Loucy (cell line): ENCODE results near the gene STIMATE.

Experiments
- H2AFZ ChIP-seq: fragments of 200-600 bp; sonication (generic); 2 replicates; pipeline ENCODE4 v1.6.0; 2016; ENCODE audit warnings: antibody characterized with exemption, mild to moderate bottlenecking, low read length, moderate library complexity
- H3F3A ChIP-seq: fragments of 200-600 bp; 2 replicates; pipeline ENCODE4 v1.6.0; 2016; ENCODE audit warnings: antibody characterized with exemption, low read depth, mild to moderate bottlenecking
- H3K27me3 ChIP-seq: fragments of 200-600 bp; sonication (generic); 2 replicates; pipeline ENCODE4 v1.6.1; 2014; ENCODE audit warnings: low read length, mild to moderate bottlenecking; ENCODE audit not compliant: insufficient read depth, poor library complexity, severe bottlenecking
- H3K36me3 ChIP-seq: fragments of 200-600 bp; sonication (generic); 2 replicates; pipeline ENCODE4 v1.6.1; 2016; ENCODE audit warnings: low read length; ENCODE audit not compliant: insufficient read depth
- H3K4me1 ChIP-seq: fragments of 200-600 bp; sonication (generic); 2 replicates; pipeline ENCODE4 v1.5.1; 2014; ENCODE audit warnings: low read length, mild to moderate bottlenecking; ENCODE audit not compliant: insufficient read depth, poor library complexity, severe bottlenecking
- H3K4me2 ChIP-seq: fragments of 200-600 bp; sonication (generic); 2 replicates; pipeline ENCODE4 v1.6.0; 2014; ENCODE audit warnings: antibody characterized with exemption, low read length, low read depth, mild to moderate bottlenecking; ENCODE audit not compliant: poor library complexity, severe bottlenecking
- H3K4me3 ChIP-seq: fragments of 200-600 bp; sonication (generic); 2 replicates; pipeline ENCODE4 v1.5.1; 2014; ENCODE audit warnings: low read length, mild to moderate bottlenecking, mixed read lengths; ENCODE audit not compliant: poor library complexity, severe bottlenecking
- H3K79me2 ChIP-seq: fragments of 200-600 bp; sonication (generic); 2 replicates; pipeline ENCODE4 v1.6.1; 2014; ENCODE audit warnings: low read length; ENCODE audit not compliant: insufficient read depth
- H3K9ac ChIP-seq: fragments of 200-600 bp; sonication (generic); 2 replicates; pipeline ENCODE4 v1.6.0; 2014; ENCODE audit warnings: mild to moderate bottlenecking, low read depth, low read length, moderate library complexity; ENCODE audit not compliant: poor library complexity, severe bottlenecking
- H3K9me2 ChIP-seq: fragments of 200-600 bp; sonication (generic); replicated peaks from 2 replicates; pipeline ENCODE4 v1.6.1; 2016; ENCODE audit warnings: low read depth, low read length, mixed read lengths
- H3K9me3 ChIP-seq: fragments of 200-600 bp; sonication (generic); 2 replicates; pipeline ENCODE4 v1.6.1; 2014; ENCODE audit warnings: mild to moderate bottlenecking, antibody characterized with exemption, low read length, low read depth; ENCODE audit not compliant: insufficient read depth
- H4K20me1 ChIP-seq: fragments of 200-600 bp; sonication (generic); 2 replicates; pipeline ENCODE4 v1.6.0; 2014; ENCODE audit warnings: antibody characterized with exemption, low read length, mild to moderate bottlenecking; ENCODE audit not compliant: insufficient read depth, poor library complexity, severe bottlenecking
- CTCF ChIP-seq: fragments of 200-600 bp; sonication (generic); conservative IDR thresholded peaks from 2 replicates; pipeline ENCODE4 v1.5.1; 2014; ENCODE audit warnings: mild to moderate bottlenecking, antibody characterized with exemption, low read length
- EZH2phosphoT487 ChIP-seq: fragments of 200-600 bp; IDR thresholded peaks from 2 replicates; pipeline ENCODE4 v1.6.1; 2018; ENCODE audit warnings: antibody characterized with exemption, mild to moderate bottlenecking, moderate library complexity, borderline replicate concordance

The STIMATE gene

GRCh38 chr3:52819936-52820335 lies 77.4 kb downstream of the STIMATE start:
- no peaks in the 10 kb centered on the region for H3K4me1 ChIP-seq
- H3K9me3 ChIP-seq: no peaks in the 10 kb centered on the region
- H2AFZ ChIP-seq: no peak overlapping the region
- H3K4me3 ChIP-seq: no peak overlapping the region
- no peaks in the 10 kb centered on the region for H3K9me2 ChIP-seq
- no peak overlapping the region for H3K4me2 ChIP-seq
- no peak for TF ChIP-seq EZH2phosphoT487
- TF ChIP-seq CTCF: no peak
- H3K36me3 ChIP-seq: no peaks in the 10 kb centered on the region
- H3K27me3 ChIP-seq: no peaks in the 10 kb centered on the region
- no peak overlapping the region for H3K9ac ChIP-seq
- H3F3A ChIP-seq: no peaks in the 10 kb centered on the region
- no peaks in the 10 kb centered on the region for H3K79me2 ChIP-seq
- H4K20me1 ChIP-seq: no peaks in the 10 kb centered on the region

GRCh38 chr3:52817860-52818259 lies 79.5 kb downstream of the STIMATE start:
- H3K9me2 ChIP-seq: no peaks in the 10 kb centered on the region
- H3F3A ChIP-seq: no peaks in the 10 kb centered on the region
- no peaks in the 10 kb centered on the region for H3K79me2 ChIP-seq
- H3K27me3 ChIP-seq: no peaks in the 10 kb centered on the region
- H3K36me3 ChIP-seq: no peaks in the 10 kb centered on the region
- H3K4me3 ChIP-seq: no peak overlapping the region
- H2AFZ ChIP-seq: no peak overlapping the region
- TF ChIP-seq CTCF (no peak), EZH2phosphoT487 (no peak)
- H3K9ac ChIP-seq: no peak overlapping the region
- no peaks in the 10 kb centered on the region for H4K20me1 ChIP-seq
- H3K4me2 ChIP-seq: no peak overlapping the region
- no peaks in the 10 kb centered on the region for H3K4me1 ChIP-seq
- no peaks in the 10 kb centered on the region for H3K9me3 ChIP-seq

GRCh38 chr3:52817221-52817620 lies 80.1 kb downstream of the STIMATE start:
- Histone ChIP-seq H3K4me1 (no peaks in the 10 kb centered on the region), H3K36me3 (no peaks in the 10 kb centered on the region), H3K9ac (no peak overlapping the region), H3K9me2 (no peaks in the 10 kb centered on the region), H3K27me3 (no peaks in the 10 kb centered on the region), H4K20me1 (no peaks in the 10 kb centered on the region), H3K79me2 (no peaks in the 10 kb centered on the region), H3K4me3 (no peak overlapping the region), H3F3A (no peaks in the 10 kb centered on the region), H2AFZ (no peak overlapping the region), H3K9me3 (no peaks in the 10 kb centered on the region), H3K4me2 (no peak overlapping the region)
- TF ChIP-seq EZH2phosphoT487 (no peak), CTCF (no peak)
